B cell (primary cell): ENCODE data around the gene PRAME. TPM values are rescaled to one million over a fixed set of nuclear protein-coding genes. Genes with fewer than 3 reads are reported as not detected.

Source experiments
- ATAC-seq: fragments of 200-7000 bp; cut with Tn5 transposase; one replicate; pipeline ENCODE4 v1.10.0; 2021; ENCODE audit warnings: low read depth, mild to moderate bottlenecking, moderate number of reproducible peaks, moderate library complexity
- CTCF ChIA-PET: fragments of 350-600 bp; sonication (Branson Sonifier 250); formaldehyde crosslinking; loops from one replicate; lab custom pipeline; 2021; ENCODE audit warnings: antibody characterized with exemption, inconsistent platforms; lab: Charles Lee
- POLR2A ChIA-PET: fragments of 350-600 bp; sonication (Branson Sonifier 250); formaldehyde crosslinking; loops from one replicate; lab custom pipeline; 2021; ENCODE audit warnings: antibody characterized with exemption; lab: Charles Lee
- DNase-seq: peaks from one replicate; pipeline ENCODE4 v3.0.0; 2013
- H2AFZ ChIP-seq: 2 replicates; pipeline ENCODE4 v1.6.1; 2012; ENCODE audit warnings: mild to moderate bottlenecking, low read depth, low read length; ENCODE audit not compliant: insufficient read depth, poor library complexity, severe bottlenecking
- H3K27ac ChIP-seq, 2 donors: 1 replicate in 1 of 2; 2 replicates in 1 of 2; pipeline ENCODE4 v1.5.1; 2012 to 2013; ENCODE audit warnings: low read length in 2 of 2, mild to moderate bottlenecking in 2 of 2, moderate library complexity in 1 of 2
- H3K27me3 ChIP-seq, 4 experiments: fragments of 200-600 bp in 1 of 4; sonication (generic) in 1 of 4; replicated peaks in 1 of 4; 1 replicate in 2 of 4; 2 replicates in 2 of 4; pipeline versions ENCODE4 v1.6.1 to v1.7.0; 2013 to 2016; ENCODE audit warnings: low read length in 3 of 4, mild to moderate bottlenecking in 2 of 4, mixed read lengths in 1 of 4, moderate library complexity in 1 of 4; ENCODE audit not compliant: insufficient read depth in 4 of 4, control insufficient read depth in 3 of 4; ENCODE audit errors: control extremely low read depth in 1 of 4
- H3K36me3 ChIP-seq, 2 experiments: replicated peaks in 1 of 2; 1 replicate in 1 of 2; 2 replicates in 1 of 2; pipeline versions ENCODE4 v1.6.1 to v1.7.1; 2013; ENCODE audit warnings: low read length in 1 of 2; ENCODE audit not compliant: insufficient read depth in 2 of 2, control insufficient read depth in 1 of 2; ENCODE audit errors: control extremely low read depth in 1 of 2, extremely low read depth in 1 of 2
- H3K4me1 ChIP-seq, 2 donors: fragments of 200-600 bp in 1 of 2; sonication (generic) in 1 of 2; 1 replicate in 1 of 2; 2 replicates in 1 of 2; pipeline versions ENCODE4 v1.5.1 to v1.6.1; 2013 to 2017; ENCODE audit warnings: low read length in 2 of 2; ENCODE audit not compliant: control insufficient read depth in 2 of 2, insufficient read depth in 2 of 2
- H3K4me2 ChIP-seq: replicated peaks from 2 replicates; pipeline ENCODE3; 2012; ENCODE audit warnings: mild to moderate bottlenecking, low read depth, low read length; ENCODE audit not compliant: poor library complexity, severe bottlenecking
- H3K4me3 ChIP-seq, 5 experiments: fragments of 200-600 bp in 1 of 5; sonication (generic) in 1 of 5; 1 replicate in 3 of 5; 2 replicates in 2 of 5; pipeline versions ENCODE4 v1.5.1 to v1.7.0; 2011 to 2016; ENCODE audit warnings: low read length in 4 of 5, mild to moderate bottlenecking in 4 of 5, low read depth in 2 of 5, control low read depth in 1 of 5, moderate library complexity in 1 of 5; ENCODE audit not compliant: insufficient read depth in 1 of 5; ENCODE audit errors: control extremely low read depth in 1 of 5, extremely low read depth in 1 of 5
- H3K79me2 ChIP-seq: fragments of 200-600 bp; sonication (generic); one replicate; pipeline ENCODE4 v1.6.0; 2016; ENCODE audit warnings: low read length; ENCODE audit not compliant: control insufficient read depth, insufficient read depth
- H3K9ac ChIP-seq: fragments of 200-600 bp; sonication (generic); 2 replicates; pipeline ENCODE4 v1.6.1; 2017; ENCODE audit warnings: mild to moderate bottlenecking, low read length, moderate library complexity
- H3K9me3 ChIP-seq, 3 donors: one replicate each; pipeline versions ENCODE4 v1.6.1 to v1.7.1; 2013; ENCODE audit warnings: low read length in 2 of 3; ENCODE audit not compliant: control insufficient read depth in 2 of 3, insufficient read depth in 1 of 3; ENCODE audit errors: control extremely low read depth in 1 of 3
- H4K20me1 ChIP-seq: 2 replicates; pipeline ENCODE4 v1.6.0; 2012; ENCODE audit warnings: mild to moderate bottlenecking, low read length; ENCODE audit not compliant: insufficient read depth, control insufficient read depth, poor library complexity, severe bottlenecking
- H3K27ac Mint-ChIP-seq: one replicate; pipeline ENCODE4 v1.8.0; 2021; ENCODE audit warnings: mixed read lengths
- H3K27me3 Mint-ChIP-seq: one replicate; pipeline ENCODE4 v1.8.0; 2021; ENCODE audit warnings: mixed read lengths
- H3K4me1 Mint-ChIP-seq: one replicate; pipeline ENCODE4 v1.8.0; 2021; ENCODE audit warnings: mixed read lengths
- H3K4me3 Mint-ChIP-seq: one replicate; pipeline ENCODE4 v1.8.0; 2021; ENCODE audit warnings: mixed read lengths
- H3K9me3 Mint-ChIP-seq: one replicate; pipeline ENCODE4 v1.8.0; 2022; ENCODE audit warnings: mixed read lengths; ENCODE audit not compliant: insufficient read depth
- EZH2 ChIP-seq: IDR thresholded peaks from 2 replicates; pipeline ENCODE4 v1.6.1; 2012; ENCODE audit warnings: borderline replicate concordance, low read depth, mild to moderate bottlenecking, moderate library complexity, low read length; ENCODE audit not compliant: insufficient read depth, poor library complexity, severe bottlenecking
- WGBS: methylation state at CpG from one replicate; pipeline ENCODE4 v1.1.5; 2013; ENCODE audit warnings: missing lambda C conversion rate; ENCODE audit not compliant: insufficient coverage; 5-methylcytosine and 5-hydroxymethylcytosine counted together
- intact Hi-C: fragments of 100-400 bp; cut with micrococcal nuclease; formaldehyde crosslinking; loops from one replicate; pipeline ENCODE4 v1.10.0; 2022
- polyA plus RNA-seq: library from polyadenylated mRNA; depleted of rRNA; stranded (reverse); fragments of >200 nt; gene quantifications from 2 replicates; pipeline ENCODE4 v1.2.3, GENCODE V29; 2012
- total RNA-seq, 2 donors: library from RNA; stranded (reverse); fragments of 120-200 nt in 1 of 2; gene quantifications; 1 replicate in 1 of 2; 2 replicates in 1 of 2; pipeline versions ENCODE4 v1.2.3 to v1.2.4, GENCODE V29; 2013 to 2022
- TF ChIP-seq, protein P1 (sequence below): fragments of 200-600 bp; IDR thresholded peaks from one replicate; pipeline ENCODE4 v1.8.0; 2022; ENCODE audit warnings: antibody characterized with exemption, mild to moderate bottlenecking

PRAME gene
- total and polyA plus RNA-seq, 2 donors (not counting 1 experiment from before 2014, with no cell fraction given): 0.63 TPM; not detected in 1

DNA sequence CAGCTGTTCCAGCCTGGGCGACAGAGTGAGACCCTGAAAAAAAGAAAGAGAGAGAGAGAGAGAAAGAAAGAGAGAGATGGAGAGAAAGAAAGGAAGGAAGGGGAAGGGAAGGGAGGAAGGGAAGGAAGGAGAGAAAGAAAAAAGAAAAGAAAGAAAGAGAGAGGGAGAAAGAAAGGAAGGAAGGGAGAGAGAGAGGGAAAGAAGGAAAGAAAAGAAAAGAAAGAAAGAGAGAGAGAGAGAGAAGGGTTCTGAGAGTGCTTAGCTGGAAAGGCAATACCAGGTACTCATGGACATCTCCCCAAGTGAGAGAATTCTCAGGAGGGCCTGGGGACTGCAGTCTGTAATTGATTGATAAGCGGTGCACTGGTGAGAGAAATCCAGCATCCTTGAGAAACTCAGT is 12.8 kb upstream of the PRAME start:
- Mint-ChIP-seq H3K27ac (no peak overlapping the region), H3K4me3 (no peak overlapping the region), H3K27me3 (peaks cover 37% of the 10 kb centered on the region), H3K9me3 (no peaks in the 10 kb centered on the region), H3K4me1 (no peaks in the 10 kb centered on the region)
- no peak for TF ChIP-seq EZH2
- TF ChIP-seq, protein P1, sequence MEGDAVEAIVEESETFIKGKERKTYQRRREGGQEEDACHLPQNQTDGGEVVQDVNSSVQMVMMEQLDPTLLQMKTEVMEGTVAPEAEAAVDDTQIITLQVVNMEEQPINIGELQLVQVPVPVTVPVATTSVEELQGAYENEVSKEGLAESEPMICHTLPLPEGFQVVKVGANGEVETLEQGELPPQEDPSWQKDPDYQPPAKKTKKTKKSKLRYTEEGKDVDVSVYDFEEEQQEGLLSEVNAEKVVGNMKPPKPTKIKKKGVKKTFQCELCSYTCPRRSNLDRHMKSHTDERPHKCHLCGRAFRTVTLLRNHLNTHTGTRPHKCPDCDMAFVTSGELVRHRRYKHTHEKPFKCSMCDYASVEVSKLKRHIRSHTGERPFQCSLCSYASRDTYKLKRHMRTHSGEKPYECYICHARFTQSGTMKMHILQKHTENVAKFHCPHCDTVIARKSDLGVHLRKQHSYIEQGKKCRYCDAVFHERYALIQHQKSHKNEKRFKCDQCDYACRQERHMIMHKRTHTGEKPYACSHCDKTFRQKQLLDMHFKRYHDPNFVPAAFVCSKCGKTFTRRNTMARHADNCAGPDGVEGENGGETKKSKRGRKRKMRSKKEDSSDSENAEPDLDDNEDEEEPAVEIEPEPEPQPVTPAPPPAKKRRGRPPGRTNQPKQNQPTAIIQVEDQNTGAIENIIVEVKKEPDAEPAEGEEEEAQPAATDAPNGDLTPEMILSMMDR: no peak
- Histone ChIP-seq H3K4me3 (no peak overlapping the region), H3K36me3 (no peaks in the 10 kb centered on the region), H3K27me3 (peaks cover 0 to 10% (median 3%) of the 10 kb centered on the region in 4 experiments), H3K4me2 (no peak overlapping the region), H3K9me3 (peaks cover 0 to 1% (median 0%) of the 10 kb centered on the region in 3 donors), H3K9ac (no peak overlapping the region), H2AFZ (no peak overlapping the region), H4K20me1 (no peaks in the 10 kb centered on the region), H3K79me2 (no peaks in the 10 kb centered on the region), H3K4me1 (peaks cover 0 to 4% of the 10 kb centered on the region in 2 donors), H3K27ac (no peak overlapping the region)
- no peak for ATAC-seq
- DNase-seq: no peak
- intact Hi-C loops: no loop called here
- ChIA-PET POLR2A (no interaction called here), CTCF (interaction anchor here (1.7 kb wide), 1 partner anchor 15 kb away, joined by 5 read pairs; no protein-coding TSS in a partner anchor)
- 95% methylated on average over 2 of the region's 2 CpGs for WGBS

DNA sequence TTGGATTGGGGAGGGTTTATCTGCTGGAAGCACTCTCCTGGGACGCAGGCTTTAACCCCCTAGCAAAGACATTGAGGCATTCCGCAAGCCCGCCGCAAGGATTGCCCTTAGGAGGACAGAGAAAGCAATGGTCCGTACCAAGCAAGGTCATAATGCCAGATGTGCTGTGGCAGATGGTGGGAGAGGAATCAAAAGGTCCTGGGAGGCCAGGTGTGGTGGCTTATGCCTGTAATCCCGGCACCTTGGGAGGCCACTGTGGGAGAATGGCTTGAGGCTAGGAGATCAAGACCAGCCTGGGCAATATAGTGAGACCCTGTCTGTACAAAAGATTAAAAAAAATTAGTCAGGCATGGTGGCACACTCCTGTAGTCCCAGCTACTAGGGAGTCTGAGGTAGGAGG is 12.4 kb upstream of the PRAME start:
- ChIA-PET POLR2A (no interaction called here), CTCF (interaction anchor here (1.7 kb wide), 1 partner anchor 15 kb away, joined by 5 read pairs; no protein-coding TSS in a partner anchor)
- H3K4me1 ChIP-seq: peaks cover 0 to 4% of the 10 kb centered on the region in 2 donors
- Mint-ChIP-seq H3K4me1 (no peaks in the 10 kb centered on the region), H3K4me3 (no peak overlapping the region), H3K27ac (no peak overlapping the region), H3K9me3 (no peaks in the 10 kb centered on the region), H3K27me3 (peaks cover 37% of the 10 kb centered on the region)
- no peaks in the 10 kb centered on the region for H4K20me1 ChIP-seq
- no peak overlapping the region for H3K4me2 ChIP-seq
- ATAC-seq: no peak
- 91% methylated on average over 6 of the region's 6 CpGs for WGBS
- H3K79me2 ChIP-seq: no peaks in the 10 kb centered on the region
- H3K27me3 ChIP-seq: peaks cover 0 to 10% (median 3%) of the 10 kb centered on the region in 4 experiments
- intact Hi-C loops: no loop called here
- no peak overlapping the region for H3K4me3 ChIP-seq
- peaks cover 0 to 1% (median 0%) of the 10 kb centered on the region in 3 donors for H3K9me3 ChIP-seq
- TF ChIP-seq, protein P1: no peak
- no peak for TF ChIP-seq EZH2
- no peak overlapping the region for H3K27ac ChIP-seq
- H2AFZ ChIP-seq: no peak overlapping the region
- H3K36me3 ChIP-seq: no peaks in the 10 kb centered on the region
- no peak for DNase-seq
- no peak overlapping the region for H3K9ac ChIP-seq
